K562 (cell line): ENCODE measurements around the gene ACRV1. TPM values are rescaled to one million over a fixed set of nuclear protein-coding genes. Genes with fewer than 3 reads are reported as not detected.

Experiments used
- ATAC-seq: fragments of 200-7000 bp; cut with Tn5 transposase; 3 replicates; pipeline ENCODE4 v1.9.1; 2020; ENCODE audit warnings: moderate library complexity
- BruUV-seq: library from RNA; stranded (reverse); fragments of 400-500 nt; replicated peaks from 2 replicates; lab custom pipeline; 2021; lab: Mats Ljungman, UMichigan
- CTCF ChIA-PET: fragments of 300-600 bp; formaldehyde crosslinking; extraction: SDS; loops from one replicate; lab custom pipeline; 2021; ENCODE audit warnings: low intra/inter-chr PET ratio; lab: Yijun Ruan, JAX
- POLR2A ChIA-PET: fragments of 300-600, 350-650 bp; sonication (Branson Sonifier 250); formaldehyde crosslinking; extraction: SDS; loops from one replicate; lab custom pipeline; 2021; ENCODE audit warnings: antibody characterized with exemption, inconsistent platforms; lab: Yijun Ruan, JAX
- DNase-seq, 4 experiments: peaks; one replicate each; pipeline versions ENCODE4 v3.0.0 to v3.0.0-alpha.2; 2011 to 2018; ENCODE audit warnings: low spot score in 3 of 4, mixed read lengths in 3 of 4; ENCODE audit errors: extremely low read depth in 1 of 4
- FAIRE-seq: peaks from 2 replicates; lab custom pipeline; 2011; peaks lifted over from hg19 to GRCh38; lab: Jason Lieb, UNC
- H2AFZ ChIP-seq: 2 replicates; pipeline ENCODE4 v1.6.0; 2011; ENCODE audit warnings: low read depth, low read length, control low read depth, inconsistent platforms
- H3K27ac ChIP-seq: fragments of 200-600 bp; 3 replicates; pipeline ENCODE4 v1.8.0; 2011; ENCODE audit warnings: low read depth, mild to moderate bottlenecking, control low read depth, inconsistent platforms, low read length, moderate library complexity, mixed read lengths; ENCODE audit errors: extremely low read depth
- H3K27me3 ChIP-seq, 2 experiments: fragments of 300-600 bp in 1 of 2; 2 replicates in 1 of 2; 3 replicates in 1 of 2; pipeline versions ENCODE4 v1.6.0 to v1.8.0; 2011; ENCODE audit warnings: inconsistent platforms in 2 of 2, low read length in 2 of 2, mild to moderate bottlenecking in 1 of 2, mixed read lengths in 1 of 2, moderate library complexity in 1 of 2; ENCODE audit not compliant: control insufficient read depth in 2 of 2, insufficient read depth in 2 of 2
- H3K36me3 ChIP-seq: fragments of 300-600 bp; 3 replicates; pipeline ENCODE4 v1.8.0; 2011; ENCODE audit warnings: mild to moderate bottlenecking, low read length, inconsistent platforms; ENCODE audit not compliant: control insufficient read depth, insufficient read depth
- H3K4me1 ChIP-seq, 2 experiments: fragments of 200-600 bp in 1 of 2; replicated peaks in 1 of 2; 2 replicates in 1 of 2; 3 replicates in 1 of 2; pipeline versions ENCODE4 v1.5.1 to v1.8.0; 2011; ENCODE audit warnings: inconsistent platforms in 2 of 2, low read length in 2 of 2, mild to moderate bottlenecking in 1 of 2, mixed read lengths in 1 of 2, moderate library complexity in 1 of 2; ENCODE audit not compliant: control insufficient read depth in 2 of 2, insufficient read depth in 2 of 2
- H3K4me2 ChIP-seq: 2 replicates; pipeline ENCODE4 v1.6.1; 2011; ENCODE audit warnings: low read length, control low read depth, inconsistent platforms, mixed read lengths; ENCODE audit not compliant: insufficient read depth
- H3K4me3 ChIP-seq: fragments of 200-600 bp; sonication (generic), shearing (Covaris generic); 2 replicates; pipeline ENCODE4 v1.5.1; 2016; ENCODE audit warnings: control low read depth, inconsistent platforms
- H3K79me2 ChIP-seq: fragments of 200-600 bp; 3 replicates; pipeline ENCODE4 v1.8.0; 2011; ENCODE audit warnings: low read length, inconsistent platforms; ENCODE audit not compliant: control insufficient read depth, insufficient read depth
- H3K9ac ChIP-seq, 2 experiments: 2 replicates each; pipeline versions ENCODE4 v1.6.0 to v1.6.1; 2011; ENCODE audit warnings: low read depth in 2 of 2, low read length in 2 of 2, control low read depth in 1 of 2, inconsistent platforms in 1 of 2, mild to moderate bottlenecking in 1 of 2, mixed read lengths in 1 of 2; ENCODE audit not compliant: insufficient read depth in 1 of 2
- H3K9me1 ChIP-seq: one replicate; pipeline ENCODE4 v1.6.0; 2011; ENCODE audit warnings: inconsistent platforms, mild to moderate bottlenecking, low read length, moderate library complexity; ENCODE audit not compliant: control insufficient read depth, insufficient read depth
- H3K9me3 ChIP-seq: replicated peaks from 2 replicates; pipeline ENCODE4 v1.5.1; 2011; ENCODE audit warnings: low read depth, low read length, inconsistent platforms; ENCODE audit not compliant: control insufficient read depth, insufficient read depth
- H4K20me1 ChIP-seq: replicated peaks from 2 replicates; pipeline ENCODE4 v1.6.1; 2011; ENCODE audit warnings: low read length, inconsistent platforms, mixed read lengths; ENCODE audit not compliant: control insufficient read depth, insufficient read depth
- CCNT2 ChIP-seq: IDR thresholded peaks from 2 replicates; pipeline ENCODE4 v1.6.1; 2011; ENCODE audit warnings: borderline replicate concordance, low read depth, mild to moderate bottlenecking, moderate library complexity, mixed read lengths, low read length; ENCODE audit not compliant: insufficient read length; ENCODE audit errors: extremely low read depth
- CHD1 ChIP-seq: fragments of 200-600 bp; sonication (generic); IDR thresholded peaks from one replicate; pipeline ENCODE4 v1.6.1; 2012; ENCODE audit warnings: mild to moderate bottlenecking, moderate library complexity, low read length, inconsistent platforms
- ESRRB ChIP-seq: fragments of 250-450 bp; sonication (Bioruptor Pico); IDR thresholded peaks from 2 replicates; pipeline ENCODE4 v1.5.0; 2020; ENCODE audit warnings: mild to moderate bottlenecking, moderate library complexity, borderline replicate concordance
- FOXK1 ChIP-seq: sonication (generic); formaldehyde crosslinking; IDR thresholded peaks from 2 replicates; pipeline ENCODE4 v1.8.0; 2022; ENCODE audit warnings: missing genetic modification reagents, mild to moderate bottlenecking, borderline replicate concordance
- KDM1A ChIP-seq, 2 experiments: fragments of 450-650 bp; IDR thresholded peaks; 2 replicates each; pipeline ENCODE4 v1.6.1; 2016; ENCODE audit warnings: mild to moderate bottlenecking in 2 of 2
- OTX1 ChIP-seq: fragments of 450-650 bp; formaldehyde crosslinking; IDR thresholded peaks from 2 replicates; pipeline ENCODE4 v1.4.0; 2022; ENCODE audit warnings: mild to moderate bottlenecking
- RBM22 ChIP-seq: fragments of 200-400 bp; formaldehyde crosslinking; IDR thresholded peaks from 2 replicates; pipeline ENCODE4 v1.6.1; 2018; ENCODE audit warnings: low read length, low read depth; ENCODE audit not compliant: poor library complexity, severe bottlenecking
- SIX5 ChIP-seq, 2 experiments: IDR thresholded peaks; 2 replicates each; pipeline ENCODE4 v1.6.1; 2011; ENCODE audit warnings: low read length in 2 of 2, borderline replicate concordance in 1 of 2, low read depth in 1 of 2, mild to moderate bottlenecking in 1 of 2, moderate library complexity in 1 of 2; ENCODE audit not compliant: insufficient read depth in 1 of 2
- ZNF586 ChIP-seq: fragments of 450-650 bp; formaldehyde crosslinking; conservative IDR thresholded peaks from 2 replicates; pipeline ENCODE4 v1.4.0; 2020; ENCODE audit warnings: mild to moderate bottlenecking, moderate library complexity
- WGBS: fragments of 100-300 bp; shearing (Covaris generic); methylation state at CpG from one replicate; pipeline ENCODE4 v1.1.6; 2016; ENCODE audit warnings: low coverage, mixed read lengths; ENCODE audit not compliant: insufficient coverage; ENCODE audit errors: missing lambda C conversion rate; 5-methylcytosine and 5-hydroxymethylcytosine counted together
- in situ Hi-C: fragments of 300-500 bp; cut with MboI; formaldehyde crosslinking; loops from 4 replicates; pipeline ENCODE4 v1.15.0; 2018; ENCODE audit warnings: inconsistent platforms, mixed read lengths
- intact Hi-C: fragments of 100-400 bp; cut with micrococcal nuclease; formaldehyde crosslinking; loops from 2 replicates; pipeline ENCODE4 v1.14.2; 2022
- polyA plus RNA-seq, 8 experiments: library from polyadenylated mRNA; depleted of rRNA in 4 of 8; stranded (reverse) in 5 of 8; unstranded in 3 of 8; fragments of >200 nt; fragmentation: Nextera tagmentation in 2 of 8; fragmentation: Illumina TruSeq in 1 of 8; extraction: Ambion mirVana in 2 of 8; extraction: Trizol in 1 of 8; gene quantifications; 2 replicates each; pipeline versions ENCODE4 v1.2.1 to v1.2.3, GENCODE V29; 2011 to 2014; ENCODE audit warnings: inconsistent platforms in 1 of 8, missing spikeins in 1 of 8
- total RNA-seq, 7 experiments: library from RNA; depleted of rRNA in 6 of 7; stranded (reverse); fragments of >200 nt in 6 of 7; fragmentation: Illumina TruSeq in 2 of 7; extraction: Trizol in 2 of 7; gene quantifications; 2 replicates each; pipeline versions ENCODE4 v1.2.1 to v1.2.3, GENCODE V29; 2011 to 2021; ENCODE audit warnings: low replicate concordance in 1 of 7
- TF ChIP-seq, protein P1 (sequence below): sonication (generic); formaldehyde crosslinking; IDR thresholded peaks from 2 replicates; pipeline ENCODE4 v1.8.0; 2022; ENCODE audit warnings: missing genetic modification reagents, mild to moderate bottlenecking, moderate library complexity, borderline replicate concordance
- TF ChIP-seq, protein P2 (sequence below): IDR thresholded peaks from 3 replicates; pipeline ENCODE4 v1.6.1; 2011; ENCODE audit warnings: borderline replicate concordance, mild to moderate bottlenecking; ENCODE audit not compliant: insufficient read length, insufficient read depth
- TF ChIP-seq, protein P3 (sequence below): sonication (generic); formaldehyde crosslinking; IDR thresholded peaks from 2 replicates; pipeline ENCODE4 v1.8.0; 2022; ENCODE audit warnings: mild to moderate bottlenecking, low read depth, missing genetic modification reagents
- TF ChIP-seq, protein P4 (sequence below): fragments of 450-650 bp; IDR thresholded peaks from 2 replicates; pipeline ENCODE4 v1.6.1; 2016; ENCODE audit warnings: low read depth, mild to moderate bottlenecking, moderate library complexity

Gene ACRV1
- total and polyA plus RNA-seq, 9 of the 15 experiments (the other 6 are each of a cell fraction or from before 2014, with no cell fraction given), result 0.22 to 0.25 TPM; not detected in 7

DNA sequence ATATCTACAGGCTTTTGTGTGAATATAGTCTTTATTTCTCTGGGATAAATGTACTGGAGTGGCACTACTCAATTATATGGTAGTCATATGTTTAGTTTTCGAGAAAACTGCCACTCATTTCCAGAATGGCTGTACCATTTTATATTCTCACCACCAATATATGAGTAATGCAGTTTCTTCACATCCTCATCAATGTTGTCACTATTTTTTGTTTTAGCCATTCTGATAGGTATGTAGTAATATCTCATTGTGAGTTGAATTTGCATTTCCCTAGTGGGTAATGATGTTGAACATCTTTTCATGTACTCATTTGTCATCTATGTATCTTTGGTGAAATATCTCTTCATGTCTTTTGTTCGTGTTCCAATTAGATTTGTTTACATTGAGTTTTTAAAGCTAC lies 18.0 kb downstream of the ACRV1 start:
- CTCF ChIA-PET, result no interaction called here
- no peaks in the 10 kb centered on the region for H3K9me3 ChIP-seq
- no peak overlapping the region for H2AFZ ChIP-seq
- in situ Hi-C loops, result no loop called here
- peaks cover 4% of the 10 kb centered on the region; the same call in 2 of the 3 replicates for H3K79me2 ChIP-seq
- 69% methylated on average over 2 of the region's 2 CpGs for WGBS
- TF ChIP-seq SIX5 (IDR thresholded peaks at IDR 0.05; ENCODE audit: borderline replicate concordance in 1 of 2, insufficient read depth in 1 of 2, low read depth in 1 of 2, low read length in 2 of 2) (no peak), OTX1 (CRISPR knock-in tag) (no peak), CCNT2 (no peak), RBM22 (no peak), FOXK1 (no peak), KDM1A (IDR thresholded peaks at IDR 0.05) (no peak), ZNF586 (no peak), CHD1 (no peak), ESRRB (CRISPR knock-in tag) (no peak)
- TF ChIP-seq, protein P1, sequence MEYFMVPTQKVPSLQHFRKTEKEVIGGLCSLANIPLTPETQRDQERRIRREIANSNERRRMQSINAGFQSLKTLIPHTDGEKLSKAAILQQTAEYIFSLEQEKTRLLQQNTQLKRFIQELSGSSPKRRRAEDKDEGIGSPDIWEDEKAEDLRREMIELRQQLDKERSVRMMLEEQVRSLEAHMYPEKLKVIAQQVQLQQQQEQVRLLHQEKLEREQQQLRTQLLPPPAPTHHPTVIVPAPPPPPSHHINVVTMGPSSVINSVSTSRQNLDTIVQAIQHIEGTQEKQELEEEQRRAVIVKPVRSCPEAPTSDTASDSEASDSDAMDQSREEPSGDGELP (CRISPR knock-in tag), result no peak
- TF ChIP-seq, protein P2, sequence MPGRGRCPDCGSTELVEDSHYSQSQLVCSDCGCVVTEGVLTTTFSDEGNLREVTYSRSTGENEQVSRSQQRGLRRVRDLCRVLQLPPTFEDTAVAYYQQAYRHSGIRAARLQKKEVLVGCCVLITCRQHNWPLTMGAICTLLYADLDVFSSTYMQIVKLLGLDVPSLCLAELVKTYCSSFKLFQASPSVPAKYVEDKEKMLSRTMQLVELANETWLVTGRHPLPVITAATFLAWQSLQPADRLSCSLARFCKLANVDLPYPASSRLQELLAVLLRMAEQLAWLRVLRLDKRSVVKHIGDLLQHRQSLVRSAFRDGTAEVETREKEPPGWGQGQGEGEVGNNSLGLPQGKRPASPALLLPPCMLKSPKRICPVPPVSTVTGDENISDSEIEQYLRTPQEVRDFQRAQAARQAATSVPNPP, result no peak
- TF ChIP-seq, protein P3, sequence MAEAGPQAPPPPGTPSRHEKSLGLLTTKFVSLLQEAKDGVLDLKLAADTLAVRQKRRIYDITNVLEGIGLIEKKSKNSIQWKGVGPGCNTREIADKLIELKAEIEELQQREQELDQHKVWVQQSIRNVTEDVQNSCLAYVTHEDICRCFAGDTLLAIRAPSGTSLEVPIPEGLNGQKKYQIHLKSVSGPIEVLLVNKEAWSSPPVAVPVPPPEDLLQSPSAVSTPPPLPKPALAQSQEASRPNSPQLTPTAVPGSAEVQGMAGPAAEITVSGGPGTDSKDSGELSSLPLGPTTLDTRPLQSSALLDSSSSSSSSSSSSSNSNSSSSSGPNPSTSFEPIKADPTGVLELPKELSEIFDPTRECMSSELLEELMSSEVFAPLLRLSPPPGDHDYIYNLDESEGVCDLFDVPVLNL, result no peak
- TF ChIP-seq, protein P4, sequence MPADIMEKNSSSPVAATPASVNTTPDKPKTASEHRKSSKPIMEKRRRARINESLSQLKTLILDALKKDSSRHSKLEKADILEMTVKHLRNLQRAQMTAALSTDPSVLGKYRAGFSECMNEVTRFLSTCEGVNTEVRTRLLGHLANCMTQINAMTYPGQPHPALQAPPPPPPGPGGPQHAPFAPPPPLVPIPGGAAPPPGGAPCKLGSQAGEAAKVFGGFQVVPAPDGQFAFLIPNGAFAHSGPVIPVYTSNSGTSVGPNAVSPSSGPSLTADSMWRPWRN, result no peak
- TF ChIP-seq, all 486 proteins: peak for 0
- Histone ChIP-seq H3K27ac (no peak overlapping the region), H3K9me1 (no peaks in the 10 kb centered on the region), H4K20me1 (no peaks in the 10 kb centered on the region), H3K4me2 (no peak overlapping the region), H3K9ac (no peak overlapping the region), H3K36me3 (peaks cover 60% of the 10 kb centered on the region), H3K27me3 (no peaks in the 10 kb centered on the region), H3K4me1 (no peaks in the 10 kb centered on the region), H3K4me3 (no peak overlapping the region)
- FAIRE-seq (no peak), ATAC-seq (no peak), DNase-seq (no peak)
- POLR2A ChIA-PET, result no interaction called here
- no TSS peak for BruUV-seq
- intact Hi-C loops, result no loop called here
